Astrocyte of the hippocampus (primary cell): ENCODE measurements around the gene ZNF467.

Experiments used
- DNase-seq: peaks from one replicate; pipeline ENCODE4 v3.0.0; 2011; ENCODE audit warnings: low read depth, low spot score

ZNF467 gene

GRCh38 chr7:149748076-149748874 is 25.1 kb downstream of the ZNF467 start:
- DNase-seq = no peak

- no peak for DNase-seq
These were observed 29.7 kb downstream of the ZNF467 start for GRCh38 chr7:149743476-149744255.

- peak; percentile 85 for DNase-seq
These were observed 31.2 kb downstream of the ZNF467 start for GRCh38 chr7:149742075-149742701.

- peak; percentile 35 for DNase-seq
These were observed 31.8 kb downstream of the ZNF467 start for GRCh38 chr7:149741629-149742028.

GRCh38 chr7:149736478-149737360 is 36.7 kb downstream of the ZNF467 start:
- DNase-seq = no peak

GRCh38 chr7:149735779-149736477 is 37.5 kb downstream of the ZNF467 start:
- no peak for DNase-seq

GRCh38 chr7:149735181-149735602 is 38.2 kb downstream of the ZNF467 start:
- no peak for DNase-seq

GRCh38 chr7:149734791-149735075 is 38.7 kb downstream of the ZNF467 start:
- DNase-seq = no peak

- DNase-seq = no peak
These were observed 39.2 kb downstream of the ZNF467 start for GRCh38 chr7:149733924-149734790.

- no peak for DNase-seq
These were observed 40.1 kb downstream of the ZNF467 start for GRCh38 chr7:149733131-149733923.

GRCh38 chr7:149732611-149733010 is 40.8 kb downstream of the ZNF467 start:
- DNase-seq = no peak

GRCh38 chr7:149732111-149732561 is 41.3 kb downstream of the ZNF467 start:
- no peak for DNase-seq

GRCh38 chr7:149731207-149731955 is 42.0 kb downstream of the ZNF467 start:
- DNase-seq = no peak

- DNase-seq = no peak
These were observed 43.2 kb downstream of the ZNF467 start for GRCh38 chr7:149729983-149730801.

GRCh38 chr7:149729586-149729982 is 43.8 kb downstream of the ZNF467 start:
- DNase-seq = no peak

- no peak for DNase-seq
These were observed 44.7 kb downstream of the ZNF467 start for GRCh38 chr7:149728491-149729375.
